IMR-90 (cell line): ENCODE measurements around the gene VAV3.

Source experiments
- MAFK ChIP-seq: IDR thresholded peaks from 2 replicates; pipeline ENCODE4 v1.6.1; 2012; ENCODE audit warnings: low read depth, low read length, improper control_type of control experiment
- TF ChIP-seq, protein P1 (sequence below): conservative IDR thresholded peaks from 2 replicates; pipeline ENCODE4 v1.5.1; 2012; ENCODE audit warnings: mild to moderate bottlenecking, low read depth, low read length, improper control_type of control experiment

DNA sequence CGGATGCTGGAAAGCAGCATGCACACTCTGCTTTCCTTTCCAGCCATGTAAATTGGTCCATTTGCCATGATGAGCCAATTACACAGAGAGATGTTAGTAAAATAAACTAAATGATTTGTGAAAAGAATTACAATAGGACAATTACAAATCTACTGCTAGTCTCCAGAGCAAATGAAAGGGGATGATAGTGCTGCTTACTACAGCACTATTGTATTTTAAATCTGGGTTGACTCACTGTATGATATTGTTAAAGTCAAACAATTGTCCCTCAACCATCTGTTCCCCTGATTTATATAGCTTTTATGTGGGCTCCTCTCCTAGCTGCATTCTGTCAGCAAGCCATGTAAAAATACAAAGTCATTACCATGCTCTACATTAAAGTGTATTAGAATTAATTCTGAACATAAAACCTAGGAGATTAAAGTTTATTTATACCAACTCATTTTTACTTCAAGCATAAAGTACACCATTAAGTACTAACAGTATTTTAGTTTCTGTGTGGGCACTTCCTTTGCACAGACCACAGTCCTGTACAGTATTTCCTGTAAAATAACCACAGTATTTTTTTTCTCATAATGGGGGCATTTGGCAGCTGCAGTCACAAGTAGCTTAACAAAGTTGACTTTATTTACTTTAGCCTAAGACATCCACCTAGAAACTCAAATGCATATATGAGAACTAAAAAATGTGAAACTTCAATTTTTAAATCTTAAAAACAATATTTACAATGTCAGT is 135.8 kb downstream of the VAV3 start:
- TF ChIP-seq, protein P1, sequence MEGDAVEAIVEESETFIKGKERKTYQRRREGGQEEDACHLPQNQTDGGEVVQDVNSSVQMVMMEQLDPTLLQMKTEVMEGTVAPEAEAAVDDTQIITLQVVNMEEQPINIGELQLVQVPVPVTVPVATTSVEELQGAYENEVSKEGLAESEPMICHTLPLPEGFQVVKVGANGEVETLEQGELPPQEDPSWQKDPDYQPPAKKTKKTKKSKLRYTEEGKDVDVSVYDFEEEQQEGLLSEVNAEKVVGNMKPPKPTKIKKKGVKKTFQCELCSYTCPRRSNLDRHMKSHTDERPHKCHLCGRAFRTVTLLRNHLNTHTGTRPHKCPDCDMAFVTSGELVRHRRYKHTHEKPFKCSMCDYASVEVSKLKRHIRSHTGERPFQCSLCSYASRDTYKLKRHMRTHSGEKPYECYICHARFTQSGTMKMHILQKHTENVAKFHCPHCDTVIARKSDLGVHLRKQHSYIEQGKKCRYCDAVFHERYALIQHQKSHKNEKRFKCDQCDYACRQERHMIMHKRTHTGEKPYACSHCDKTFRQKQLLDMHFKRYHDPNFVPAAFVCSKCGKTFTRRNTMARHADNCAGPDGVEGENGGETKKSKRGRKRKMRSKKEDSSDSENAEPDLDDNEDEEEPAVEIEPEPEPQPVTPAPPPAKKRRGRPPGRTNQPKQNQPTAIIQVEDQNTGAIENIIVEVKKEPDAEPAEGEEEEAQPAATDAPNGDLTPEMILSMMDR: no peak
- TF ChIP-seq MAFK: no peak
